Measurements from ENCODE around the gene PDE1C.

PDE1C gene

GRCh38 chr7:31938650-31939049, 131.6 kb downstream of the PDE1C start:
- Mint-ChIP-seq H3K4me3 (no peak overlapping the region), H3K27me3 (ENCODE audit: low read depth) (no peaks in the 10 kb centered on the region), H3K27ac (no peak overlapping the region), H3K36me3 (ENCODE audit: low read depth) (no peaks in the 10 kb centered on the region), H3K9me3 (peaks cover 4% of the 10 kb centered on the region), H3K4me1 (ENCODE audit: low read depth) (no peaks in the 10 kb centered on the region)

- Mint-ChIP-seq H3K4me3 (no peak overlapping the region), H3K4me1 (ENCODE audit: low read depth) (no peaks in the 10 kb centered on the region), H3K36me3 (ENCODE audit: low read depth) (no peaks in the 10 kb centered on the region), H3K27me3 (ENCODE audit: low read depth) (no peaks in the 10 kb centered on the region), H3K9me3 (peaks cover 4% of the 10 kb centered on the region), H3K27ac (no peak overlapping the region)
Measured at GRCh38 chr7:31937982-31938381, 132.2 kb downstream of the PDE1C start.

- H3K36me3 Mint-ChIP-seq (ENCODE audit: low read depth): no peaks in the 10 kb centered on the region
- H3K9me3 Mint-ChIP-seq: peaks cover 10% of the 10 kb centered on the region
- H3K4me3 Mint-ChIP-seq: no peak overlapping the region
- no peak overlapping the region for H3K27ac Mint-ChIP-seq
- H3K4me1 Mint-ChIP-seq (ENCODE audit: low read depth): no peaks in the 10 kb centered on the region
- H3K27me3 Mint-ChIP-seq (ENCODE audit: low read depth): no peaks in the 10 kb centered on the region
Measured at GRCh38 chr7:31935124-31936054, 134.8 kb downstream of the PDE1C start.

- no peaks in the 10 kb centered on the region for H3K27me3 Mint-ChIP-seq (ENCODE audit: low read depth)
- no peak overlapping the region for H3K27ac Mint-ChIP-seq
- H3K4me3 Mint-ChIP-seq: no peak overlapping the region
- H3K9me3 Mint-ChIP-seq: peaks cover 12% of the 10 kb centered on the region
- H3K4me1 Mint-ChIP-seq (ENCODE audit: low read depth): no peaks in the 10 kb centered on the region
- no peaks in the 10 kb centered on the region for H3K36me3 Mint-ChIP-seq (ENCODE audit: low read depth)
Measured at GRCh38 chr7:31934551-31934950, 135.7 kb downstream of the PDE1C start.

GRCh38 chr7:31933481-31933880, 136.7 kb downstream of the PDE1C start:
- no peaks in the 10 kb centered on the region for H3K27me3 Mint-ChIP-seq (ENCODE audit: low read depth)
- peaks cover 16% of the 10 kb centered on the region for H3K9me3 Mint-ChIP-seq
- no peak overlapping the region for H3K4me3 Mint-ChIP-seq
- H3K27ac Mint-ChIP-seq: no peak overlapping the region
- no peaks in the 10 kb centered on the region for H3K36me3 Mint-ChIP-seq (ENCODE audit: low read depth)
- H3K4me1 Mint-ChIP-seq (ENCODE audit: low read depth): no peaks in the 10 kb centered on the region

- Mint-ChIP-seq H3K4me3 (no peak overlapping the region), H3K9me3 (peaks cover 12% of the 10 kb centered on the region), H3K36me3 (ENCODE audit: low read depth) (no peaks in the 10 kb centered on the region), H3K27me3 (ENCODE audit: low read depth) (no peaks in the 10 kb centered on the region), H3K27ac (no peak overlapping the region), H3K4me1 (ENCODE audit: low read depth) (no peaks in the 10 kb centered on the region)
Measured at GRCh38 chr7:31926991-31927584, 143.1 kb downstream of the PDE1C start.

GRCh38 chr7:31925753-31926454, 144.3 kb downstream of the PDE1C start:
- no peak overlapping the region for H3K4me3 Mint-ChIP-seq
- no peak overlapping the region for H3K27ac Mint-ChIP-seq

GRCh38 chr7:31924251-31924650, 146.0 kb downstream of the PDE1C start:
- no peak overlapping the region for H3K27ac Mint-ChIP-seq
- no peaks in the 10 kb centered on the region for H3K27me3 Mint-ChIP-seq (ENCODE audit: low read depth)
- no peaks in the 10 kb centered on the region for H3K36me3 Mint-ChIP-seq (ENCODE audit: low read depth)

More at GRCh38 chr7:31925753-31926454, 144.3 kb downstream of the PDE1C start:
- Mint-ChIP-seq H3K4me1 (ENCODE audit: low read depth) (no peaks in the 10 kb centered on the region), H3K36me3 (ENCODE audit: low read depth) (no peaks in the 10 kb centered on the region), H3K27me3 (ENCODE audit: low read depth) (no peaks in the 10 kb centered on the region), H3K9me3 (peaks cover 7% of the 10 kb centered on the region)

GRCh38 chr7:31922848-31923247, 147.4 kb downstream of the PDE1C start:
- Mint-ChIP-seq H3K36me3 (ENCODE audit: low read depth) (no peaks in the 10 kb centered on the region), H3K27me3 (ENCODE audit: low read depth) (no peaks in the 10 kb centered on the region), H3K4me3 (no peak overlapping the region), H3K9me3 (no peaks in the 10 kb centered on the region), H3K27ac (no peak overlapping the region), H3K4me1 (ENCODE audit: low read depth) (no peaks in the 10 kb centered on the region)

More at GRCh38 chr7:31924251-31924650, 146.0 kb downstream of the PDE1C start:
- no peak overlapping the region for H3K4me3 Mint-ChIP-seq
- peaks cover under 1% of the 10 kb centered on the region for H3K9me3 Mint-ChIP-seq
- H3K4me1 Mint-ChIP-seq (ENCODE audit: low read depth): no peaks in the 10 kb centered on the region

- H3K27me3 Mint-ChIP-seq (ENCODE audit: low read depth): no peaks in the 10 kb centered on the region
- H3K4me3 Mint-ChIP-seq: no peak overlapping the region
- H3K36me3 Mint-ChIP-seq (ENCODE audit: low read depth): no peaks in the 10 kb centered on the region
- H3K27ac Mint-ChIP-seq: no peak overlapping the region
- no peaks in the 10 kb centered on the region for H3K4me1 Mint-ChIP-seq (ENCODE audit: low read depth)
- no peaks in the 10 kb centered on the region for H3K9me3 Mint-ChIP-seq
Measured at GRCh38 chr7:31921047-31921446, 149.2 kb downstream of the PDE1C start.

- Mint-ChIP-seq H3K27me3 (ENCODE audit: low read depth) (no peaks in the 10 kb centered on the region), H3K9me3 (no peaks in the 10 kb centered on the region), H3K36me3 (ENCODE audit: low read depth) (no peaks in the 10 kb centered on the region), H3K27ac (no peak overlapping the region), H3K4me3 (no peak overlapping the region), H3K4me1 (ENCODE audit: low read depth) (no peaks in the 10 kb centered on the region)
Measured at GRCh38 chr7:31919678-31920369, 150.4 kb downstream of the PDE1C start.

- Mint-ChIP-seq H3K36me3 (ENCODE audit: low read depth) (no peaks in the 10 kb centered on the region), H3K9me3 (no peaks in the 10 kb centered on the region), H3K4me1 (ENCODE audit: low read depth) (no peaks in the 10 kb centered on the region), H3K4me3 (no peak overlapping the region), H3K27ac (no peak overlapping the region), H3K27me3 (ENCODE audit: low read depth) (no peaks in the 10 kb centered on the region)
Measured at GRCh38 chr7:31918706-31919393, 151.4 kb downstream of the PDE1C start.

GRCh38 chr7:31917256-31917655, 153.0 kb downstream of the PDE1C start:
- no peak overlapping the region for H3K4me3 Mint-ChIP-seq
- H3K9me3 Mint-ChIP-seq: no peaks in the 10 kb centered on the region
- no peaks in the 10 kb centered on the region for H3K4me1 Mint-ChIP-seq (ENCODE audit: low read depth)
- no peak overlapping the region for H3K27ac Mint-ChIP-seq
- no peaks in the 10 kb centered on the region for H3K36me3 Mint-ChIP-seq (ENCODE audit: low read depth)
- no peaks in the 10 kb centered on the region for H3K27me3 Mint-ChIP-seq (ENCODE audit: low read depth)

GRCh38 chr7:31910191-31910590, 160.0 kb downstream of the PDE1C start:
- Mint-ChIP-seq H3K4me1 (ENCODE audit: low read depth) (no peaks in the 10 kb centered on the region), H3K4me3 (no peak overlapping the region), H3K9me3 (no peaks in the 10 kb centered on the region), H3K36me3 (ENCODE audit: low read depth) (no peaks in the 10 kb centered on the region), H3K27me3 (ENCODE audit: low read depth) (no peaks in the 10 kb centered on the region), H3K27ac (no peak overlapping the region)
